Measurements from ENCODE around the gene SRL. TPM values are rescaled to one million over a fixed set of nuclear protein-coding genes. Genes with fewer than 3 reads are reported as not detected.

SRL gene
- total RNA-seq, 4 donors from 2014 or later: 0.04 to 1.8 (median 0.38) TPM; not detected in 1

- Histone ChIP-seq H3K36me3 (no peaks in the 10 kb centered on the region), H3K9me3 (no peaks in the 10 kb centered on the region), H3K27ac (peak overlapping the region; percentile 85 to 96 (median 90)), H3K4me1 (peaks cover 8 to 33% (median 11%) of the 10 kb centered on the region in 3 donors), H3K4me3 (peak overlapping the region; percentile 86 to 99 (median 92)), H3K27me3 (no peaks in the 10 kb centered on the region)
- no peak for TF ChIP-seq CTCF (IDR thresholded peaks at IDR 0.05)
- no peak for TF ChIP-seq POLR2A (IDR thresholded peaks at IDR 0.05)
- WGBS, 2 donors: 0% methylated on average over 2 to 27 of the region's 79 CpGs
- intact Hi-C loops (cut with DNase I): no loop called here
- DNase-seq: no peak
Observed at GRCh38 chr16:4272114-4272956, 30.5 kb upstream of the SRL start.

- DNase-seq: peak; percentile 63
- peaks cover 8 to 33% (median 11%) of the 10 kb centered on the region in 3 donors for H3K4me1 ChIP-seq
- peak in 1 of 6 experiments; percentile 13 for TF ChIP-seq CTCF (IDR thresholded peaks at IDR 0.05)
- peak in 2 of 4 donors; percentile 56 to 71 for TF ChIP-seq POLR2A (IDR thresholded peaks at IDR 0.05)
- 0% methylated on average over 2 to 4 of the region's 72 CpGs for WGBS, 2 donors
- H3K27me3 ChIP-seq: no peaks in the 10 kb centered on the region
- intact Hi-C loops (cut with DNase I): no loop called here
- H3K4me3 ChIP-seq: peak overlapping the region; percentile 86 to 99 (median 92)
- H3K9me3 ChIP-seq: no peaks in the 10 kb centered on the region
- H3K36me3 ChIP-seq: no peaks in the 10 kb centered on the region
- peak overlapping the region; percentile 85 to 96 (median 90) for H3K27ac ChIP-seq
Observed at GRCh38 chr16:4271176-4272113, 29.6 kb upstream of the SRL start.

- peaks cover 8 to 33% (median 11%) of the 10 kb centered on the region in 3 donors for H3K4me1 ChIP-seq
- H3K27me3 ChIP-seq: no peaks in the 10 kb centered on the region
- intact Hi-C loops (cut with DNase I): no loop called here
- H3K36me3 ChIP-seq: peaks cover 0 to 3% (median 0%) of the 10 kb centered on the region in 3 donors
- no peak overlapping the region for H3K27ac ChIP-seq
- DNase-seq: no peak
- peak overlapping the region in 3 of 4 donors; percentile 89 to 99 (median 94) for H3K4me3 ChIP-seq
- TF ChIP-seq POLR2A (IDR thresholded peaks at IDR 0.05) (no peak), CTCF (IDR thresholded peaks at IDR 0.05) (peak in 1 of 6 experiments; percentile 5)
- no peaks in the 10 kb centered on the region for H3K9me3 ChIP-seq
- WGBS, 2 donors: 60% methylated on average over 2 of the region's 7 CpGs; no CpG with 5 or more reads in 1 of the 2 donors
Observed at GRCh38 chr16:4270595-4270994, 28.7 kb upstream of the SRL start.

GRCh38 chr16:4270091-4270490, 28.2 kb upstream of the SRL start:
- TF ChIP-seq POLR2A (IDR thresholded peaks at IDR 0.05) (no peak), CTCF (IDR thresholded peaks at IDR 0.05) (no peak)
- H3K36me3 ChIP-seq: peaks cover 0 to 4% (median 0%) of the 10 kb centered on the region in 3 donors
- intact Hi-C loops (cut with DNase I): no loop called here
- H3K27ac ChIP-seq: no peak overlapping the region
- H3K9me3 ChIP-seq: no peaks in the 10 kb centered on the region
- no peaks in the 10 kb centered on the region for H3K27me3 ChIP-seq
- H3K4me3 ChIP-seq: no peak overlapping the region
- WGBS, 2 donors: 65 to 68% methylated on average over 5 of the region's 5 CpGs
- DNase-seq: no peak
- peaks cover 8 to 33% (median 11%) of the 10 kb centered on the region in 3 donors for H3K4me1 ChIP-seq
